HEK293T (cell line): Measurements from ENCODE around the gene OR52E4.

Experiments
- CTCF ChIA-PET: fragments of 350-600 bp; formaldehyde crosslinking; extraction: SDS; loops from one replicate; lab custom pipeline; 2021; ENCODE audit warnings: antibody characterized with exemption, inconsistent platforms; lab: Yijun Ruan, JAX
- POLR2A ChIA-PET: fragments of 350-600 bp; formaldehyde crosslinking; extraction: SDS; loops from one replicate; lab custom pipeline; 2020; ENCODE audit warnings: antibody characterized with exemption, inconsistent platforms; lab: Yijun Ruan, JAX
- DNase-seq: peaks from one replicate; pipeline ENCODE4 v3.0.0; 2012; ENCODE audit warnings: mixed read lengths; ENCODE audit errors: extremely low spot score
- ARNT ChIP-seq: fragments of 450-650 bp; IDR thresholded peaks from 2 replicates; pipeline ENCODE4 v1.6.1; 2017; ENCODE audit warnings: mild to moderate bottlenecking
- BHLHE40 ChIP-seq: fragments of 450-650 bp; IDR thresholded peaks from 2 replicates; pipeline ENCODE4 v1.6.1; 2016; ENCODE audit warnings: mild to moderate bottlenecking, moderate library complexity, borderline replicate concordance
- CTBP1 ChIP-seq: fragments of 450-650 bp; IDR thresholded peaks from 2 replicates; pipeline ENCODE4 v1.6.1; 2016; ENCODE audit warnings: borderline replicate concordance
- ELF4 ChIP-seq: fragments of 450-650 bp; IDR thresholded peaks from 2 replicates; pipeline ENCODE4 v1.6.1; 2017; ENCODE audit warnings: antibody characterized with exemption
- FOXA1 ChIP-seq: fragments of 450-650 bp; IDR thresholded peaks from 2 replicates; pipeline ENCODE4 v1.6.1; 2016; ENCODE audit warnings: mild to moderate bottlenecking
- FOXK2 ChIP-seq: fragments of 450-650 bp; IDR thresholded peaks from 2 replicates; pipeline ENCODE4 v1.6.1; 2016; ENCODE audit warnings: mild to moderate bottlenecking
- FOXM1 ChIP-seq: fragments of 450-650 bp; IDR thresholded peaks from 2 replicates; pipeline ENCODE4 v1.6.1; 2017; ENCODE audit warnings: mild to moderate bottlenecking, borderline replicate concordance
- HDGF ChIP-seq: fragments of 450-650 bp; IDR thresholded peaks from 2 replicates; pipeline ENCODE4 v1.6.1; 2017; ENCODE audit warnings: antibody characterized with exemption, borderline replicate concordance
- L3MBTL2 ChIP-seq: fragments of 450-650 bp; conservative IDR thresholded peaks from 2 replicates; pipeline ENCODE4 v1.6.1; 2016; ENCODE audit warnings: mild to moderate bottlenecking
- LEF1 ChIP-seq: fragments of 450-650 bp; IDR thresholded peaks from 2 replicates; pipeline ENCODE4 v1.6.1; 2017; ENCODE audit warnings: mild to moderate bottlenecking, borderline replicate concordance
- NFRKB ChIP-seq: fragments of 450-650 bp; IDR thresholded peaks from 2 replicates; pipeline ENCODE4 v1.6.1; 2016; ENCODE audit warnings: mild to moderate bottlenecking, moderate library complexity
- PKNOX1 ChIP-seq: fragments of 450-650 bp; IDR thresholded peaks from 2 replicates; pipeline ENCODE4 v1.6.1; 2016
- SP1 ChIP-seq: fragments of 450-650 bp; IDR thresholded peaks from 2 replicates; pipeline ENCODE4 v1.6.1; 2017
- SUZ12 ChIP-seq: fragments of 450-650 bp; IDR thresholded peaks from 2 replicates; pipeline ENCODE4 v1.6.1; 2016; ENCODE audit warnings: mild to moderate bottlenecking
- TARDBP ChIP-seq: fragments of 450-650 bp; IDR thresholded peaks from 2 replicates; pipeline ENCODE4 v1.6.1; 2016
- ZNF384 ChIP-seq: fragments of 450-650 bp; IDR thresholded peaks from 2 replicates; pipeline ENCODE4 v1.6.1; 2016

The OR52E4 gene

GRCh38 chr11:5851002-5851401 lies 29.4 kb upstream of the OR52E4 start:
- ChIA-PET CTCF (no interaction called here), POLR2A (no interaction called here)
- DNase-seq: no peak
- TF ChIP-seq L3MBTL2 (no peak), CTBP1 (no peak), FOXA1 (no peak), PKNOX1 (no peak)

- CTCF ChIA-PET: no interaction called here
- TF ChIP-seq PKNOX1 (no peak), BHLHE40 (no peak), FOXM1 (no peak), CTBP1 (no peak), ARNT (no peak)
- POLR2A ChIA-PET: no interaction called here
- no peak for DNase-seq
These were observed 22.8 kb upstream of the OR52E4 start, which contains the start of gene OR52E8 for GRCh38 chr11:5857590-5857989. Gene OR52E8 (minus strand): TSS chr11:5857690. CDS start chr11:5857690, 0 bp downstream.

DNA sequence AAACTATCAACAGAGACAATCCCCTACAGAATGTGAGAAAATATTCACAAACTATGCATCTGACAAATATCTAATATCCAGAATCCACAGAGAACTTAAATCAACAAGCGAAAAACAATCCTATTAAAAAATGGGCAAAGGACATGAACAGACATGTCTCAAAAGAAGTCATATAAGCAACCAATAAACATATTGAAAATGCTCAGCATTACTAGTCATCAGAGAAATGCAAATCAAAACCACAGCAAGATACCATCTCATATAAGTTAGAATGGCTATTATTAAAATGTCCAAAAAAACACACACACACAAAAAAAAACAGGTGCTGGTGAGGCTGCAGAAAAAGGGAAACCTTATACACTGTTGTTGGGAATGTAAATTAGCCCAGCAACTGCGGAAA lies 14.6 kb upstream of the OR52E4 start:
- CTCF ChIA-PET: no interaction called here
- no peak for DNase-seq
- no peak for TF ChIP-seq BHLHE40
- no peak for TF ChIP-seq PKNOX1
- no peak for TF ChIP-seq L3MBTL2
- no peak for TF ChIP-seq HDGF
- no peak for TF ChIP-seq ZNF384
- no peak for TF ChIP-seq SP1
- TF ChIP-seq CTBP1: no peak
- no peak for TF ChIP-seq SUZ12
- TF ChIP-seq FOXM1: no peak
- no peak for TF ChIP-seq FOXA1
- no peak for TF ChIP-seq ELF4
- TF ChIP-seq FOXK2: no peak
- no peak for TF ChIP-seq TARDBP
- TF ChIP-seq NFRKB: no peak
- TF ChIP-seq ARNT: no peak
- TF ChIP-seq LEF1: no peak
- POLR2A ChIA-PET: no interaction called here

GRCh38 chr11:5878564-5878963 lies 1.9 kb upstream of the OR52E4 start:
- no peak for TF ChIP-seq LEF1
- TF ChIP-seq SUZ12: no peak
- no peak for TF ChIP-seq L3MBTL2
- TF ChIP-seq ZNF384: no peak
- no peak for TF ChIP-seq ARNT
- no peak for TF ChIP-seq PKNOX1
- TF ChIP-seq TARDBP: no peak
- TF ChIP-seq FOXA1: no peak
- ChIA-PET POLR2A (no interaction called here), CTCF (no interaction called here)
- DNase-seq: no peak

- TF ChIP-seq BHLHE40 (no peak), SUZ12 (no peak), SP1 (no peak), NFRKB (no peak), FOXA1 (no peak), HDGF (no peak)
- ChIA-PET POLR2A (no interaction called here), CTCF (no interaction called here)
- no peak for DNase-seq
These were observed 1.3 kb downstream of the OR52E4 start for GRCh38 chr11:5881756-5882155.

DNA sequence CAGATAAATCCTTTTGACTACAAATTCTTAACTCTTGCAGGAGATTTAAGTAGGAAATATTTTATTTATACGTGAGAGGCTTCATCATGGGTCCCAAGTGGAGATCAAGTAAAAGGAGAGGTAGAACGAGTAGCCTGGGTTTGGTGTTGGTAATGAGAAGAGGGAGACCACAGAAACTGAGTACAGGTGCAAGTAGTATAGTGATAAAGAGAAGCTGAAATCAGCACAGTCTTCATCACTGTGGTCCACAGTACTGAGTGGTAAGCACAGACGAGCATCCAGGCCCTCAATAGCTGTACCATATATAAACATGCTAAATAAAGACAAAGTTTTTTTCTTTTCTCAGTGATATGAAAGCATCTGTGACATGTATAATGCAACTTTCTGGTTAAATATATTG lies 6.7 kb downstream of the OR52E4 start:
- ChIA-PET CTCF (interaction anchor here (0.7 kb wide), 1 partner anchor 257 kb away, joined by 3 read pairs; no protein-coding TSS in a partner anchor), POLR2A (no interaction called here)
- TF ChIP-seq L3MBTL2 (no peak), TARDBP (no peak), PKNOX1 (no peak), ELF4 (no peak), FOXK2 (no peak), ZNF384 (no peak), CTBP1 (no peak), FOXM1 (no peak), SP1 (no peak), BHLHE40 (no peak), FOXA1 (no peak), SUZ12 (no peak), LEF1 (no peak), NFRKB (no peak), HDGF (no peak), ARNT (no peak)
- no peak for DNase-seq
